Pancreas (tissue), 10 donors: ENCODE data around the gene KRTAP10-2. TPM values are rescaled to one million over a fixed set of nuclear protein-coding genes. Genes with fewer than 3 reads are reported as not detected.
A peak's percentile ranks its signal among the peaks of the same experiment; 100 is the strongest.

ENCODE experiments used
- ATAC-seq, 4 donors: fragments of 200-7000 bp; cut with Tn5 transposase; one replicate each; pipeline versions ENCODE4 v1.8.0 to v1.9.1; 2020; ENCODE audit warnings: mild to moderate bottlenecking in 4 of 4, moderate library complexity in 4 of 4
- DNase-seq, 6 donors: peaks; one replicate each; pipeline ENCODE4 v3.0.0-alpha.2; 2020
- FAIRE-seq: peaks from 2 replicates; lab custom pipeline; 2012; peaks lifted over from hg19 to GRCh38; lab: Jason Lieb, UNC
- H3K27ac ChIP-seq, 4 donors: fragments of 200-600 bp; sonication (generic); 1 replicate in 3 of 4; 2 replicates in 1 of 4; pipeline versions ENCODE4 v1.5.0 to v1.8.0; 2020
- H3K27me3 ChIP-seq, 4 donors: fragments of 200-600 bp; one replicate each; pipeline ENCODE4 v1.8.0; 2021
- H3K36me3 ChIP-seq, 3 donors: fragments of 200-600 bp; sonication (generic) in 1 of 3; one replicate each; pipeline versions ENCODE4 v1.5.0 to v1.8.0; 2020 to 2021
- H3K4me1 ChIP-seq, 3 donors: fragments of 200-600 bp; one replicate each; pipeline ENCODE4 v1.8.0; 2021
- H3K4me3 ChIP-seq, 4 donors: fragments of 200-600 bp; sonication (generic) in 2 of 4; one replicate each; pipeline versions ENCODE4 v1.5.0 to v1.8.0; 2020 to 2021
- H3K9me3 ChIP-seq, 4 donors: fragments of 200-600 bp; one replicate each; pipeline ENCODE4 v1.8.0; 2021
- CTCF ChIP-seq, 4 donors: fragments of 200-600 bp; sonication (generic) in 3 of 4; IDR thresholded peaks; one replicate each; pipeline versions ENCODE4 v1.5.0 to v1.8.0; 2021; ENCODE audit warnings: antibody characterized with exemption in 4 of 4
- WGBS, 2 donors: extraction: QIAGEN DNeasy Blood & Tissue Kit; methylation state at CpG; one replicate each; pipeline ENCODE4 v1.1.7; 2013; 5-methylcytosine and 5-hydroxymethylcytosine counted together
- intact Hi-C, 3 donors: fragments of 100-400 bp; cut with DNase I; formaldehyde crosslinking; loops; one replicate each; pipeline versions ENCODE4 v1.11.1 to v1.14.2; 2022
- polyA plus RNA-seq, 2 donors: library from polyadenylated mRNA; stranded (reverse); fragments of 200-250 nt; gene quantifications; one replicate each; pipeline ENCODE4 v1.2.3, GENCODE V29; 2013
- total RNA-seq, 6 donors: library from RNA; stranded (reverse); fragmentation: NEBNext Ultra II Directional in 4 of 6; extraction: Animal tissue kit (Norgen Biotek cat#: 25700) in 4 of 6; gene quantifications; one replicate each; pipeline versions ENCODE4 v1.2.1 to v1.2.4, GENCODE V29; 2021 to 2023
- donor health status: healthy with polysubstance abuse.
- donor health status: DM: no; HTN: no; CAD: no; lungs with moderate emphysema.
- donor health status: DM: no; HTN: no; CAD: no.
- donor health status: control.
- donor health status: control.
- donor health status: Bipolar disorder and iron deficiency.
- donor health status: DM: yes; HTN: yes; CAD: no.
- donor health status: DM: no; HTN: no; CAD: no.
- donor health status: DM: no; HTN: no; CAD: no.
- donor health status: DM: yes; HTN: yes; CAD: no.

Gene KRTAP10-2
- total and polyA plus RNA-seq, 8 donors: not detected

- DNase-seq (peak in 2 of 6 donors; percentile 23 to 51), ATAC-seq (no peak), FAIRE-seq (no peak)
- H3K36me3 ChIP-seq: no peaks in the 10 kb centered on the region
- H3K4me3 ChIP-seq: no peak overlapping the region
- no peaks in the 10 kb centered on the region for H3K27me3 ChIP-seq
- 65 to 76% methylated on average over 18 of the region's 18 CpGs for WGBS, 2 donors
- intact Hi-C loops: no loop called here
- no peak overlapping the region for H3K27ac ChIP-seq
- no peaks in the 10 kb centered on the region for H3K9me3 ChIP-seq
- H3K4me1 ChIP-seq: no peaks in the 10 kb centered on the region
- no peak for TF ChIP-seq CTCF (IDR thresholded peaks at IDR 0.05)
These were observed 23.2 kb downstream of the KRTAP10-2 start for GRCh38 chr21:44527983-44528633.

- DNase-seq: peak in 1 of 6 donors; percentile 18
- Histone ChIP-seq H3K4me1 (no peaks in the 10 kb centered on the region), H3K27me3 (no peaks in the 10 kb centered on the region), H3K4me3 (no peak overlapping the region), H3K9me3 (no peaks in the 10 kb centered on the region), H3K36me3 (no peaks in the 10 kb centered on the region), H3K27ac (no peak overlapping the region)
- intact Hi-C loops: no loop called here
- no peak for ATAC-seq
- no peak for TF ChIP-seq CTCF (IDR thresholded peaks at IDR 0.05)
- WGBS, 2 donors: 76 to 86% methylated on average over 37 of the region's 37 CpGs
- no peak for FAIRE-seq
These were observed 23.9 kb downstream of the KRTAP10-2 start for GRCh38 chr21:44527156-44527982.

- FAIRE-seq (no peak), ATAC-seq (no peak), DNase-seq (peak in 1 of 6 donors; percentile 21)
- Histone ChIP-seq H3K4me3 (no peak overlapping the region), H3K9me3 (no peaks in the 10 kb centered on the region), H3K27ac (no peak overlapping the region), H3K4me1 (no peaks in the 10 kb centered on the region), H3K36me3 (no peaks in the 10 kb centered on the region), H3K27me3 (no peaks in the 10 kb centered on the region)
- no peak for TF ChIP-seq CTCF (IDR thresholded peaks at IDR 0.05)
- WGBS, 2 donors: 72 to 83% methylated on average over 12 of the region's 12 CpGs
- intact Hi-C loops: no loop called here
These were observed 25.0 kb downstream of the KRTAP10-2 start for GRCh38 chr21:44526096-44526997.

- 75 to 83% methylated on average over 20 of the region's 20 CpGs for WGBS, 2 donors
- Histone ChIP-seq H3K4me3 (no peak overlapping the region), H3K27ac (no peak overlapping the region), H3K36me3 (no peaks in the 10 kb centered on the region), H3K9me3 (no peaks in the 10 kb centered on the region), H3K27me3 (no peaks in the 10 kb centered on the region), H3K4me1 (no peaks in the 10 kb centered on the region)
- ATAC-seq: no peak
- no peak for TF ChIP-seq CTCF (IDR thresholded peaks at IDR 0.05)
- no peak for FAIRE-seq
- intact Hi-C loops: no loop called here
- peak in 2 of 6 donors; percentile 3 to 48 for DNase-seq
These were observed 25.8 kb downstream of the KRTAP10-2 start for GRCh38 chr21:44525391-44526095.
